GM12801 (cell line): ENCODE data around the gene TSGA10.

Source experiments
- TF ChIP-seq, protein P1 (sequence below): IDR thresholded peaks from one replicate; pipeline ENCODE4 v1.5.1; 2011; ENCODE audit warnings: control low read depth; ENCODE audit not compliant: insufficient read length; ENCODE audit errors: extremely low read depth

Gene TSGA10

GRCh38 chr2:99111236-99111635, 43.5 kb downstream of the TSGA10 start:
- TF ChIP-seq, protein P1, sequence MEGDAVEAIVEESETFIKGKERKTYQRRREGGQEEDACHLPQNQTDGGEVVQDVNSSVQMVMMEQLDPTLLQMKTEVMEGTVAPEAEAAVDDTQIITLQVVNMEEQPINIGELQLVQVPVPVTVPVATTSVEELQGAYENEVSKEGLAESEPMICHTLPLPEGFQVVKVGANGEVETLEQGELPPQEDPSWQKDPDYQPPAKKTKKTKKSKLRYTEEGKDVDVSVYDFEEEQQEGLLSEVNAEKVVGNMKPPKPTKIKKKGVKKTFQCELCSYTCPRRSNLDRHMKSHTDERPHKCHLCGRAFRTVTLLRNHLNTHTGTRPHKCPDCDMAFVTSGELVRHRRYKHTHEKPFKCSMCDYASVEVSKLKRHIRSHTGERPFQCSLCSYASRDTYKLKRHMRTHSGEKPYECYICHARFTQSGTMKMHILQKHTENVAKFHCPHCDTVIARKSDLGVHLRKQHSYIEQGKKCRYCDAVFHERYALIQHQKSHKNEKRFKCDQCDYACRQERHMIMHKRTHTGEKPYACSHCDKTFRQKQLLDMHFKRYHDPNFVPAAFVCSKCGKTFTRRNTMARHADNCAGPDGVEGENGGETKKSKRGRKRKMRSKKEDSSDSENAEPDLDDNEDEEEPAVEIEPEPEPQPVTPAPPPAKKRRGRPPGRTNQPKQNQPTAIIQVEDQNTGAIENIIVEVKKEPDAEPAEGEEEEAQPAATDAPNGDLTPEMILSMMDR = no peak

DNA sequence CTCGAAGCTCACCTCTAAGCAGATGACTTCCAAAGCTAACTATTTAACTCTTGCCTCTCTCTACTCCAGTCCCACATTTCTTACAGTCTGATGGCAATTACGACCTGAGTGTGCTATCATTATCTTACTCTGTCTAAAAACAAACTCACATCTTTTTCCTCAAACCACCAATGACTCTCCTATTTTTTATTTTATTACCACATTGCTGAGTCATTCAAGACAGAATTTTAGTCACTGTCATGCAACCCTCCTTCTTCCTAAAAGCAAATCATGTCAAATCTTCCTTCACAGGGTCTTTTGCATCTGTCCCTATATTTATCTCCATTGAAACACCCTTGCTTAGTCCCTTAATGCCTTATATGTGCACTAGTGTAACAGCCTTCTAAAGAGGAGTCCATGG, 47.8 kb downstream of the TSGA10 start:
- TF ChIP-seq, protein P1 = no peak

DNA sequence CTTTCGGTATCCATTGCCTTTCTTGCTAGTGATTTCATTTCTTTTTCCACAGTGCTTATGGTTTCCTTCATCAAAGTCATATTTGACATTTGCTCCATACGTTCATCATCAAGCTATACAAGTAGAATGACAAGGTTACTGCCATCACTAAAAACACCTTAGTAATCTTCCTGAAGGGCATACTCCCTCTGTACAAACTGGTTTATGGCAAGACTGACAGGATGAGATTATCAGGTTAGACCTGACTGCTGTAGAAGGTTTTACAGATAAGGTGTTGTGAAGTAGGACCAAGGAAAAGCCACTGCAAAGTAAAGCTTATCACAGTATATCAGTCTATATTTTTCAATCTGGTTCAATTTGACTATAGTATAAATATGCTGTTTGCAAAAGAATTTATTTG, 50.7 kb downstream of the TSGA10 start:
- TF ChIP-seq, protein P1 = no peak

GRCh38 chr2:99101697-99102096, 53.0 kb downstream of the TSGA10 start:
- TF ChIP-seq, protein P1 = no peak

DNA sequence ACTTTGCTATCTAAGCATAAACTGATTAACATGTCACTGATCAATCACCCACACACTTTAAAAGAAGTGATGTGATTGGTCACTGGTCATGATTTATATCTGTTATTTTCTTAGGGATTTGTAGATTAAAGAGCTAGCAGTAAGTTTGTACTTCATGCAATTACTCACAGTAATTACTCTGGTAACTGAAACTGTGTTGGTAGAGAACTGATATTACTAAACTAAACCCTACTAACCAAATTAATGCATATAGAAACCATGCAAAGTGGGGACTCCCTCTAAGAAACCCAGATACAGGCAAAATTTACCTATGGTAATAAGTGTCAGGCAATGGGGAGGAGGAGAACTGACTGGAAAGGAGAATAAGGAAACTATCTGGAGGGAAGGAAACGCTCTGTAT, 58.0 kb downstream of the TSGA10 start:
- TF ChIP-seq, protein P1 = no peak

- TF ChIP-seq, protein P1 = no peak
Observed at GRCh38 chr2:99088017-99088416, 66.7 kb downstream of the TSGA10 start.

GRCh38 chr2:99086385-99086784, 68.4 kb downstream of the TSGA10 start:
- TF ChIP-seq, protein P1 = no peak

GRCh38 chr2:99085421-99085820, 69.3 kb downstream of the TSGA10 start:
- TF ChIP-seq, protein P1 = no peak
